ENCODE results near the gene CREM.
"Not testable (repeated sequence)": the region's sequence is repeated elsewhere in the genome, so short reads cannot be mapped to it uniquely, and the experiment has no call there.

Gene CREM

DNA sequence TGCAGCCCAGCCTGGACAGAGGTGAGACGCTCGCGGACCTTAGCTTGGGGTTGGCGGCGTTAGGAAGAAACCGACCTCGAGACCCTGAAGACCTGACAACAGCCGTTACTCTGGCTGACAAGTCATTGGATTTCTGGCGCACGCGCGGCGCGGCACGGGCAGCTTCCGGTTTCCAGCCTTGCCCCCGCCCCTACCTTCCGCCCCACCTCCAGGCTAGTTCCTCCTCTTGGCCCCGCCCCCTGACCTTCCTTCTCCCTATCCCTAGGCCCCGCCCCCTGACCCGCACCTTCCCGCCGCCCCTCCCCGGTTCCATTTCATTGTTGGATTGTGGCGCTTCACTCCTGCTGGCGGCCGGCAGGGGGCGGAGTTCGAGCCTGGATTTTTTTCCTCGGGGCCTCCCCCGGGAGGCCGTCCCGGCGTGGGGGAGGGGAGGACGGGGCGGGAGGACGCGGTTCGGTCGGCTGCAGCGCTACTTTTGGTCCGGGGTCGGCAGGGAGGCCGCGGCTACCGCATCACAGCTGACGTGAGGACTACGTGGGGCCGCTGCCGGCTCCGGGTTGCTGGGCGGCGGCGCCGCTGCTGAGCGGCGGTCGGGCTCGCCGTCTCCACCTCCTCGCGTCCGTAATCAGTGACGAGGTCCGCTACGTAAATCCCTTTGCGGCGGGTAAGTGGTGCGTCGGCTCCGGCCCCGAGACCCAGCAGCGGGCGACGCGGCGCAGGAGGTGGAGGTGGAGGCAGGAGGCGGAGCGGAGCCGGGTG is at the start of gene CREM:
Gene CREM, plus strand, starts transcription at position 317 of the 759 bp plus-strand sequence. CDS start 10,990 bp downstream, outside the sequence.
- FAIRE-seq (peak; percentile 100), DNase-seq (ENCODE audit: insufficient read length, low spot score) (peak; percentile 97)

DNA sequence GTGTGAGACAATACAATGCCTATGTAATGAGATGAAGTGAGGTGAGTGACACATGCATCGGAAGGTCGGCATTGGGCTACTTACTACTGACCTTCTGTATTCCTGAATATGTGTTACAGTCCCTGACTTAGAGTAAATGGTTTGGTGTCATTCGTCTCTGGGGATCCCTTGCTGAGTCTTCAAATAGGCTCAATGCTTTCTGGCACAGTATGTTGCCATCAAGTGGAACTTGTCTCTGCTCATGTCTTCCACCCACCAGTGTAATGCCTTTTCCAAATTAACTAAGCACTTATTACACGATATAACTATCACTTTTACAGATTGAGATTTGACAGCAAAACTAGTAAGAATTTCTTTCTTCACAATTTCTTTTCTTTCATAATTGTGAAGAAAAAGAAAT is 47.4 kb upstream of the CREM start:
- no peak for DNase-seq (ENCODE audit: insufficient read length, low spot score)
- peak; percentile 81 for FAIRE-seq

DNA sequence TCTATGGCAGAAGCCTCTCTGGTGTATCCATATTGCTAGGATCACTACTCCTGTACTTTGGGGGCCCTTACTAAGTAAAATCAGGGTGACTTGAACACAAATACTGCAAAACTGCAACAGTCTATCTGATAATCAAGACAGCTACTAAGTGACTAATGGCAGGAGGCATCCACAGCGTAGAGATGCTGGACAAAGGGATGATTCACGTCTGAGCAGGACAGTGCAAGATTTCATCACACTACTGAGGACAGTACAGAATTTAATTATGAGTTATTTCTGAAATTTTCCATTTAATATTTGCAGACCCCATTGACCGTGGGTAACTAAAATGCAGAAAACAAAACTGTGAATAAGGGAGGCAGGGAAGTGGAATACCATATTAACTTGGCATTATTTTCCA is 46.9 kb upstream of the CREM start:
- DNase-seq (ENCODE audit: insufficient read length, low spot score): peak; percentile 70
- peak; percentile 99 for FAIRE-seq

DNA sequence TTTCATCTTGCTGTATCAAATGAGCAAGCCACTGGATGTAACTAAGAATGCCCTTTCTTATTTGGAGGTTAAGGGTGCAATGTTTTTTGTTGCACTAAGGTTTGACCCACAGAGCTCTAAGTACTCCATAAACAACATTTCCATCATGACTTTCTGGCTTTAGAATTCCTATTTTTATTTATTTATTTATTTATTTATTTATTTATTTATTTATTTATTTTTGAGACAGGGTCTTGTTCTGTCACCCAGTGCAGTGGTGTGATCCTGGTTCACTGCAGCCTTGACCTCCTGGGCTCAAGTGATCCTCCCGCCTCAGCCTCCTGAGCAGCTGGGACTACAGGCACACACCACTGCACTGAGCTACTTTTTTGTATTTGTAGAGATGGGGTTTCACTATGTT is 46.4 kb upstream of the CREM start:
- not testable (repeated sequence) for DNase-seq (ENCODE audit: insufficient read length, low spot score); FAIRE-seq

DNA sequence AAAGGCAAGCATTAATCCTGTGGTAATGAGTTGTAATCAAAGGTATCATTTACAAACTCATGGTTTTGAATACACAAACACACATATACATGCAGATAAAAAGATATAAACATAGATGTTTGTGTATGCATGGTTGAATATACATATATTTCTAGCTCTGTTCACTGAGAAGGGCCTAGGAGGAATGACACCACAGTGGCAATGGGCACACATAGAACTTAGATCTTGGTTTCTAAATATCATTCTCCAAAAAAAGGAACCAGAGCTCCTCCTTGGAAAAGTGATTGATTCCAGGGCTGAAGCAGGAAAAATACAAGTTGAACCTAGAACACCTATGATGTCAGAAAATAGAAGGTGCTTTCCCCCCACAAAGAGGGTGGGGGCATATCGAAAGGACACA is 43.4 kb upstream of the CREM start:
- peak; percentile 4 for FAIRE-seq
- DNase-seq (ENCODE audit: insufficient read length, low spot score): no peak

DNA sequence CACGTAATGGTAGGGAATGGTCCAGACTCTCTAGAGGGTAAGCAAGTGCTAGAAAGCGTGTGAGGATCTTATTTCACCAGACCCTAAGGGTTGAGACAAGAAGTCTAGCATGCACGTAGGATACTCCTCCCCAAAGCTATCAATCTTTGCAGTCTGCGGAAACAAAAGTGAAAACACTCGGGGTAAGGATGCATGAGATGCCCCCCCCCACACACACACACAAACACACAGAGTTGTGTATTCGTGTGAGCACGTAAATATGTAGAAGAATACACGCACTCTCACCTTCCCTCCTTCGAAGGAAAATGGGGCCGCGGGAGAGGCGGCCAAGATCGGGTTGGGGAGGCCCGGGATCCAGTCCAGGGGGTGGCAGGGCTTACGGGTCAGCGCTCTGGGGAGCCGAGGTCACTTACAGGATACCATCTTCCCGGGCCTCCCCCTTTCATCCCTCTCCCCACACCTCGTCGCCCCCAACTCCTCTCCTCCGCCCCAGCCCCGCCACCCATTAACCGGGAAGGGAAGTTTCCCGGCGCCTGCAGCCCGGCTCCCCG is 37.0 kb upstream of the CREM start:
- DNase-seq (ENCODE audit: insufficient read length, low spot score) (peak; percentile 63), FAIRE-seq (peak; percentile 52)

DNA sequence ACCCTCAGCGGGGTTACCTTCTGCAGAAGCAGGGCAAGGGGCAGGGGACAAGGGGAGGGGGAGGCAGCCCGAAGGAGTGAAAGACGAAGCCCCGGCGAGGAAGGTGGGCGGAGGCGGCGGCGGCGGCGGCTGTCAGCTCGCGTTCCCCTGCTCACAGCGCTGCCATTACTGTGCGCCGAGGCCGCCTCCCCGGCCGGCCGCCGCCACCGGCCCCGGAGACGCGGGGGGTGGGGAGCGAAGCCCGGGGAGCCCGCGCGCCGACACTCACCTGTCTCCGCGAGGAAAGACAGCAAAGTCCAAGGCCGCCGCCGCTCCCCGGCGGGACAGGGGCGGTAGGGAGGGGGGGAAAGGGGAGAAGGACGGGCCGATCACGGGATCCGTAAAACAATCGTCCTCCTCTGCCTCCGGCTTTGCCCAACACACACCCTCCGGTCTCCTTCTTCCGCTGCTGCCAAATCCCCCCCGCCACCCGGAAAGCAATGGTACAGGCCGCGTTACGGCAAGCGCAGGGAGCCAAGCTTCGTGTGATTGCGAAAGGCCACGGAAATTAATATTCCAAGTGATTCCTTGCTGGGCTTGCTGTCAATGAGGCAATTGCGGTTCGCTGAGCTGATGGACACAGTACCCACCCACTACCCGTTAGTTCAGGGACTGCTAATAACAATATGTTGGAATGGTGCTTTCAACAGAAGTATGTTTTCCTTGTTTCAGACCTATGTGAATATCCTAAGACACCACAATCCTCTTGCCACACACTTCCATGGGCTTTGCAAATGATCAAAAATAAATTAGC is 36.3 kb upstream of the CREM start, which contains the start of gene CUL2:
Gene CUL2, minus strand, starts transcription at position 180 of the 793 bp plus-strand sequence. CDS start 19,024 bp downstream, outside the sequence.
- FAIRE-seq: peak; percentile 98
- DNase-seq (ENCODE audit: insufficient read length, low spot score): peak; percentile 94

DNA sequence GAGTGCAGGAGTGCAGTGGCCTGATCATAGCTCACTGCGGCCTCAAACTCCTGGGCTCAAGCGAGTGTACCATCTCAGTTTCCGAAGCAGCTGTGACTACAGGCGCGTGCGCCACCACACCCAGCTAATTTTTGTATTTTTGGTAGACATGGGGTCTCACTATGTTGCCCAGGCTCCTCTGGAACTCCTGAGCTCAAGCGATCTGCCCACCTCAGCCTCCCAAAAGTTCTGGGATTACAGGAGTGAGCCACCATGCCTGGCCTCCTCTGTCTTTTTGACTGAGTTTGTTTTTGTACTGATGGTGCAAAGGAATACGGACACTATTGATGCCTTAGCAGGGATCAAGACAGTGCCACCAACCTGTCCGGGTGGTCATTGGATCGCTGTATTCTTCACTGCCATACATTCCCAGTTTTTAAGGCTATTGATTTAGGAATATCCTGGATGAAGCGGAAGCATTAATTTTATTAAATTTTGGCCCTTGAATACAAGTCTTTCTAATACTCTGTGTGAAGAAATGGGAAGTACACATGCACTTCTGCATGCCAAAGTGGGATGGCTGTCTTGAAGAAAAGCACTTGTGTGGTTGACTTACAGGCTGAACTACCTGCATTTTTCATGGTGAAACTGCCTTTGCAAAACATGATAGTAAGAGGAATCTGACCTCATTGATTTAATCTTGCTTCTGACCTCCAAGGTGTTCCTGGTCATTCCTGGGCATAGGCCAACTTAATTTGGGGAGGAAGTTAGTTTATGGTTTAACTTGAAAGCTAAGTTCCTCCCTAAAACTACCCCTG is 34.5 kb upstream of the CREM start:
- DNase-seq (ENCODE audit: insufficient read length, low spot score) (no peak), FAIRE-seq (no peak)

DNA sequence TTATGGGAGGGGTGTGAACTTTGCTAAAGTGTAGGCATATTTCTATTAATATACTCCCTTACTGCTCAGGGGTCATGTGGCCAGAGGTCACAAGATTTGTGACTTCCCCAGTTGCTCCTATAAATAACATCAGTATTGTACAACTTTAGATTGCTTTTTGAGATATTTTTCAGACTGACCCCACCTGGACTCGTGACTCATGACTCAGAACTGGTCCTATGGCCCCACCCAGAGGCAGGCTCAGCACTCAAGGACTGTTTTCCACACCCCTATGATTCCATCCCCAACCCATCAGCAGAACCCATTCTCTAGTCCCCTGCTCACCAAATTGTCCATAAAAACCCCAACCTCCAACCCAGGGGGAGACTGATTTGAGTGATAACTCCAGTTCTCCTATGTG is 33.8 kb upstream of the CREM start:
- no peak for DNase-seq (ENCODE audit: insufficient read length, low spot score)

DNA sequence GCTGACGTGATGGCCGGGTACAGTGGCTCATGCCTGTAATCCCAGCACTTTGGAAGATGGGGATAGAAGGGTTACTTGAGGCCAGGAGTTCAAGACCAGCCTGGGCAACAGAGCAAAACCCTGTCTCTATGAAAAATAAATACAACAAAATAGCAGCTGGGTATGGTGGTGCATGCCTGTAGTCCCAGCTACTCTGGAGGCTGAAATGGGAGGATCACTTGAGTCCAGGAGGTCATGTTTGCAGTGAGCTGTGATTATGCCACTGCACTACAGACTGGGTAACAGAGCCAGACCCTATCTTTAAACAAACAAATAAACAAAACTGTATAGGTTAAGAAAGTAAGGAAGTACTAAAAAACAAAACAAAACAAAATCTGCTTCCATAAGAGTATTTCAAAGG is 30.3 kb upstream of the CREM start:
- FAIRE-seq (peak; percentile 69), DNase-seq (ENCODE audit: insufficient read length, low spot score) (no peak)

More for the DNA sequence above, 33.8 kb upstream of the CREM start:
- no peak for FAIRE-seq

DNA sequence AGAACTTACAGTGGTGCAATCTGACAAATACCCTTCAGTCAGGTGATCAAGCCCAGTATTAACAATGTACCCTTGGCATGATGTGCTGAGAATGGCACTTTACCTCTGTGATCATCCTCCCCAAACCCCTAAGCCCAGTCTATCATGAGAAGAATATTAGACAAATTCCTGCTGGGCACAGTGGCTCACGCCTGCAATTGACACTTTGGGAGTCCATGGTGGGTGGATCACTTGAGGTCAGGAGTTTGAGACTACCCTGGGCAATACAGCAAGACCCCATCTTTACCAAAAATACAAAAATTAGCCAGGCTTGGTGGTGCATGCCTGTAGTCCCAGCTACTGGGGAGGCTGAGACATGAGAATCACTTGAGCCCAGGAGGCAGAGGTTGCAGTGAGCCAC is 29.1 kb upstream of the CREM start:
- FAIRE-seq: peak; percentile 80
- DNase-seq (ENCODE audit: insufficient read length, low spot score): no peak

DNA sequence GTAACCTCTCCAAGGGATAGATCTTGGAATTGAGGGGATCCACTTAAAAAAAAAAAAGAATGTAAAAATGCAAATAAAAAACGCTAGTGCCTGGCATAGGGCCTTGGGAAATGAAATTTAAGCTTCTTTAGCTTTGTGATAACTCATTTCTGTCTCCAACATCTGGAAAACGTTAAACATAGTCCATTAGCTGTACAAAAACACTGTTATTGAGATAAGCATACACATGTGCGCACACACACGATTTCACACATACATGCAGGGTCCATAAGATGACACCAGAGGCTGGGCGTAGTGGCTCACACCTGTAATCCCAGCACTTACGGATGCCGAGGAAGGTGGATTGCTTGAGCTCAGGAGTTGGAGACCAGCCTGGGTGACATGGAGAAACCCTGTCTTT is 22.8 kb upstream of the CREM start:
- peak; percentile 46 for FAIRE-seq
- no peak for DNase-seq (ENCODE audit: insufficient read length, low spot score)

DNA sequence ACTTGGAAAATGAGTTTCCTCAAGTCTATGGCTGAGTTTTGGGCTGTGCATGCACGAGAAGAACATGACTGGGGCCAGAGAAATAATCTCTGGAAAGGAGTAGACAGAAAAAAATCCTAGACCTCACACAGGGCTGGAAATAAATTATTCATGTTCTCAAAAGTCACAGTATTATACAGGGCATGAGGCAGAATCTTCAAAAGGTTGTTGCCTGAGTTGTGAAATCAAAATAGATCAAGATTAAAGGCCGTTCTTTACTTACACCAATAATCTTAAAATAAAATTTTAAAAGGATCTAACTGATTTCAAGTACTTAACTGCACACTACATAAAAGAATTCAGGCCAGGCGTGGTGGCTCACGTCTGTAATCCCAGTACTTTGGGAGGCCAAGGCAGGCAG is 14.1 kb upstream of the CREM start:
- DNase-seq (ENCODE audit: insufficient read length, low spot score) (no peak), FAIRE-seq (no peak)

DNA sequence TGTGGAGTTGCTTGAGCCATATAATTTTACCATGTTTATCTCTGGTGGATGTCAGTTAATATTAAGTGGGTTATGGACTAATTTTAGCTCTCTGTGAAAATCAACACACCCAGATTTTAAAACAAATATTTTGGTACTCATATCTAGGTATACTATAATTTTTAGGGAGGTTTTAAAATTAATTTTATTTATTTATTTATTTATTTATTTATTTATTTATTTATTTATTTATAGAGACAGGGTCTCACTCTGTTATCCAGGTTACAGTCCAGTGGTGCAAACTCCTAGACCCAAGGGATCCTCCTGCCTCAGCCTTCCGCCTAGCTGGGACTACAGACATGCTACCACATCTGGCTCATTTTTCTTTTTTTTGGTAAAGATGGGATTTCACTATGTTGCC is 7.3 kb upstream of the CREM start:
- DNase-seq (ENCODE audit: insufficient read length, low spot score) (no peak), FAIRE-seq (no peak)

DNA sequence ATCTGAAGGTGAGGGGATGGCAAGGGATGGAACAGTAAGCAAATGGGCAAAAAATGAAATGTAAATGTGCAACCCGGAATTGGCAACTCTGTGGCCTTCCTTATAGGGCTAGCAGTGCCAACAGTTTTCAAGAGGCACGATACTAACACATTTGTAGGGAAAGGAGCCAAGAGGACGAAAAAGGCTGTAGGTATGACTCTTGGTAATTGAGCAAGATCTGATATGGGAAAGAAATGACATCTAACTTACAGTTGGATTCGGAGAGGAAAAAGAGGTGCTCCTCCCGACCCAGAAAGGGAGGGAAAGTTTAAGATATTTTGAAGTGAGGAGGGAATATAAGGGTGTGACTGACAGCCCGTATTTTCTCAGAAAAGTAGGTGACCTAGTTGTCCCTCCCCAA is 2.1 kb upstream of the CREM start:
- FAIRE-seq: no peak
- DNase-seq (ENCODE audit: insufficient read length, low spot score): no peak

DNA sequence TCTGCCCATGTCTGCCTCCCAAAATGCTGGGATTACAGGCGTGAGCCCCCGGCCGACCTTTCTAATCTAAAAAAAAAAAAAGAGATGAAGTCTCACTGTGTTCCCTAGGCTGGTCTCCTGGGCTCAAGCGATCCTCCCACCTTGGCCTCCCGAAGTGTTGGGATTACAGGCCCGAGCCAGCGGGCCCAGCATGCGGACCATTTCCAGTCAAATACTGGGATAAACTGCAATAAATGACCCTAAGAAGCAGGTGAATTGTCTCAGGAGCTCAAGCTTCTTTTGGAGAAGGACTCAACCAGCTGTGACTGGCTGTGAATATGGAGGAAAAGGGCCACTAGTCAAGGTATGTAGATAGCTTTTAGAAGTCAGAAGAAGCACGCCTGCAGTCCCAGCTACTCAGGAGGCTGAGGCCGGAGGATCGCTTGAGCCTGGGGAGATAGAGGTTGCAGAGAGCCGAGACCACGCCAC is 550 bp upstream of the CREM start:
- FAIRE-seq: no peak
- no peak for DNase-seq (ENCODE audit: insufficient read length, low spot score)

DNA sequence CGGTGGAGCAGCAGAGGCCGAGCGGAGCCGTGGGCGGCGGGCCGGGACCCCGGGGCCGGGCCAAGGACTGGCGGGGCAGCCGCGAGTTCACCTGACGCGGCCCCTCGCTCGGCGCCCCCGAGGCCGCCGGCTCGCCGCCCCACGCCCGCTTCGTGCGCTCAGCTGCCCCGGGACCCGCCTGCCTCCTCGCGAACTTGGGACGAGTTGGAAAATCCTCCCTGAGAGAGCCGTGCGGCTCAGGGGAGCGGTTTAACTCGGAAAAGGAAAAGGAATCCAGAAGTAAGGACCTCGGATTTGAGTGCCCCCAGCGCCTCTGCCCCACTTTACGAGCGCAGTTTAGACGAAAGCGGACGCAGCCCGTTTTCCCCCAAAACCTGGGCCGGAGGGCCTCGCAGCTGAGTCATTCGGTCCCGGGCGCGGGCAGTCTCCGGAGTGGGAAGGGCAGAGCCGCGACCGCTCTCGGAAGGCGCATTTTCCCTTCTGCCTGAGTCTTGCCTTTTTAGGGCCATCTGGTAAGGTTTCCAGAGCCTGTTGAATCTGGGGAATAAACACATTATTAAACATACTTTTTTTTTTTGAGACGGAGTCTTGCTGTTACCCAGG is 744 bp downstream of the CREM start:
- DNase-seq (ENCODE audit: insufficient read length, low spot score) (peak; percentile 63), FAIRE-seq (no peak)

DNA sequence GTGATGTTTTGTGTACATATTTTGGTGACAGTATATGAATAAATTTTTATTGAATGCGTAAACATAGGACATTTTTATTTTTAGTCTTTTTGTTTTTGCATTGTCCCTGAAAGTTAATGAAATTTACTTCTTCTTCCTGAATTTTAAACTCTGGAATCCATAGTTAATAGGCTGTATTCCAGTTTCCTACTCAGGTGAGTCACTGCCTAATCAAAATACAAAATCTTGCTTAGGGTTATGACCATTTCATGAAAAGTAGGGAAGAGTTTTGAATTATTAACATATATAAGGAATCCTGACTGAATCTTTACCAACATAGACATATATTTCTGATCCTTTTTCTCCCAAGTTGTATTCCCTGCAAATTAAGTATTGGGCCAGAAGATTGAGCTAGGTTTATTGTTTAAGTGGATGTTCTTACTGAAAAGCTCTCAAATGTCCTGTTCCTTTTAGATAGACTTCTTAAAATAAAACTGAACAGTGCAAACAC is 2.6 kb downstream of the CREM start:
- DNase-seq (ENCODE audit: insufficient read length, low spot score): no peak
- FAIRE-seq: no peak

DNA sequence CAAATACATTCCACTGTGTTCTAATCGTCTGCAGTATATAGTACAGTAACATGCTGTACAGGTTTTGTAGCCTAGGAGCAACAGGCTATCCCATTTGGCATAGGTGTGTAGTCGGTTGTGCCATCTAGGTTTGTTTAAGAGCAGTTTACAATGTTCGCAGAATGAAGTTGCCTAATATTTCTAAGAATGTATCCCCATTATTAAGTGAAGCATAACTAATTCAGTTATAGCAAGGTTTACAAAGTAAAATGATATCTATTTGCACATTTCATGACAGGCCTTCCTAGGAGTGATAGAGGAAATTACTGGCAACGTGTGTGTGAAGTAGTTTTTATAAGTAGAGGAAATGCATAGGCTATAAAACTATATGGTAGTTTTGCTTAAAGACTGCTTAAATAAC is 4.0 kb downstream of the CREM start:
- DNase-seq (ENCODE audit: insufficient read length, low spot score) (no peak), FAIRE-seq (peak; percentile 66)

DNA sequence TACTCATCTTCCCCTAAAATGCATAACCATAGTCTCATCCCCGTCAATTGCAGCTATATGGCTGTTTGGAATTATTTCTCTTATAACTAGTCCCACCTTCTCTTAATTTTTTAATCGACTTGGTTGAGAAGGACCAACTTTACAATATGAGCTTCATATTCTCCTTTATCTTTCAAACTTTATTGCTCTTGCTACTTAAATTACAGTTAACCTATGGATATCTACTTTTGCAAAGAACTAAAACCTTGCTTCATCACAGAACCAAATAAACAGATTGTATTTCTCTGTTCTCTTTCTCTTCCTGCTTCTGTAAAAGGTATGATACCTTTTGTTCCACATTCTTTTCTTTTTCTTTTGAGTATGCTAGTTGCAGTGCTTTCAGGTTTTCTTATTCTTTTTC is 6.1 kb downstream of the CREM start:
- FAIRE-seq (no peak), DNase-seq (ENCODE audit: insufficient read length, low spot score) (no peak)
